ENCODE measurements around the gene SEPTIN3. TPM values are rescaled to one million over a fixed set of nuclear protein-coding genes. Genes with fewer than 3 reads are reported as not detected.

SEPTIN3 gene
- total RNA-seq, 2 donors from 2014 or later: 0.52 TPM; not detected in 1

DNA sequence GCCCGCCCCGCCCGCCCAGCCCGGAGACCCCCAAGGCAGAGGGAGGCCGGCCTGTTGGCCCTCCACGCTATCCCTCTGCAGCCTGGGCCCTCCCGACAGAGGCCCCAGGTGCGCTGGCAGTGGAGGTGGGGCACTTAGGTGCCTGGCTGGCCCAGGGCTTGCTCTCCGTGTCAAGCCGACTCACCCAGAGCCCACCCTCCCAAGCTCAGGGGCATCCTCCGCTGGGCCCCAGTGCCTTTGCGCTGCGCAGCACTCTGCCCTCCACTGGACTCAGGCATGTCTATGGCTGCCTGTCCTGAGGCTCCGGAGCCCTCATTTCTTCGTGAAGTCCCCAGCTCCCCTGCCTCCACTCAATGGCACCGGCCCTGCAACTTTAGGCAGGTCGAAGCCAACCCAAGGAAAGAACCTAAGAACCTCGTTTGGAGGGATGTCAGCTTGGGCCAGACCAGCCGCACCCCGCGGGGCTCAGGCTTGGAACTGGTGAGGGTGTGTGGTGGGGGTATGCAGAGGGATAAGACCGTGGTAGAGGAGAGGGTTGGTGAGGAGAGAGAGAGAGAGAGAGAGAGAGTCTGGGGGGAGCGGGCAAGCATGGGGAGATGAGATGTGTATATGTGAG, 11.2 kb upstream of the SEPTIN3 start:
- DNase-seq: no peak
- Histone ChIP-seq H3K27me3 (no peaks in the 10 kb centered on the region), H3K27ac (no peak overlapping the region), H3K4me1 (peaks cover 3% of the 10 kb centered on the region), H3K9me3 (no peaks in the 10 kb centered on the region), H3K4me3 (no peak overlapping the region), H3K36me3 (replicated peaks in 1 of 2; ENCODE audit: insufficient read depth in 1 of 2, low read depth in 2 of 2) (no peaks in the 10 kb centered on the region)
- peak; percentile 28 for ATAC-seq
- 40 to 43% methylated on average over 11 to 17 of the region's 23 CpGs for WGBS, 2 donors
- TF ChIP-seq, protein P1, sequence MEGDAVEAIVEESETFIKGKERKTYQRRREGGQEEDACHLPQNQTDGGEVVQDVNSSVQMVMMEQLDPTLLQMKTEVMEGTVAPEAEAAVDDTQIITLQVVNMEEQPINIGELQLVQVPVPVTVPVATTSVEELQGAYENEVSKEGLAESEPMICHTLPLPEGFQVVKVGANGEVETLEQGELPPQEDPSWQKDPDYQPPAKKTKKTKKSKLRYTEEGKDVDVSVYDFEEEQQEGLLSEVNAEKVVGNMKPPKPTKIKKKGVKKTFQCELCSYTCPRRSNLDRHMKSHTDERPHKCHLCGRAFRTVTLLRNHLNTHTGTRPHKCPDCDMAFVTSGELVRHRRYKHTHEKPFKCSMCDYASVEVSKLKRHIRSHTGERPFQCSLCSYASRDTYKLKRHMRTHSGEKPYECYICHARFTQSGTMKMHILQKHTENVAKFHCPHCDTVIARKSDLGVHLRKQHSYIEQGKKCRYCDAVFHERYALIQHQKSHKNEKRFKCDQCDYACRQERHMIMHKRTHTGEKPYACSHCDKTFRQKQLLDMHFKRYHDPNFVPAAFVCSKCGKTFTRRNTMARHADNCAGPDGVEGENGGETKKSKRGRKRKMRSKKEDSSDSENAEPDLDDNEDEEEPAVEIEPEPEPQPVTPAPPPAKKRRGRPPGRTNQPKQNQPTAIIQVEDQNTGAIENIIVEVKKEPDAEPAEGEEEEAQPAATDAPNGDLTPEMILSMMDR (IDR thresholded peaks at IDR 0.05): peak in 1 of 7 experiments; percentile 4
- TF ChIP-seq POLR2A (IDR thresholded peaks at IDR 0.05): no peak
- intact Hi-C loops (cut with DNase I): no loop called here

DNA sequence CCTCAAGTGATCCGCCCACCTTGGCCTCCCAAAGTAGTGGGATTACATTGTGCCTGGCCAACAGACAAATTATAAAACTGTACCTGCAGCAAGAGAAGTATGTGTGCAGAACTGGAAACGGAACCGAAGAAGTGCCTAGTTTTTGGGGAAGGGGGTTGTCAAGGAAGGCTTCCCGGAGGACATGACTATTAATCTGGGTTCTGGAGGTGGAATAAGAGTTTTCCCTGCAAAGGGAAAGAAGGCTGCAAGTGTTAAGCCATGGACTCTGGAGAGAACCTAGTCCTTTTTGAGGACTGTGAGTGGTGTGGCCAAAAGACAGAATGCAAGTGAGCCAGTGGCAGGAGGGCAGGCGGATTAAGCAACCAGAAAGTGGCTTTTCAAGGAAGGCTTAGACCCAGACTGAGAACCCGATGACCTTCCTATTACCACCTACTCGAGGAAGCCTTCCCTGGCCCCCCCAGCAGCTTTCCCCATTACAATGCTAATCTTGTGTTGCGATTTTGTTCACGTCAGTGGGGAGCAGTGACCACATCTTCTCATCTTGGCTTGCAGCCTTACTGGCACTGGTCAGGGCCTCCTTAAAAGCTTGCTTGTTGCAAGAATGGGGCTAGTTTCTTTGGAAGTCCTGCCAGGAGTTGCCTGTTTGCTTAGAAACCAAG, 5.7 kb upstream of the SEPTIN3 start:
- Histone ChIP-seq H3K4me3 (no peak overlapping the region), H3K9me3 (no peaks in the 10 kb centered on the region), H3K27ac (no peak overlapping the region), H3K36me3 (replicated peaks in 1 of 2; ENCODE audit: insufficient read depth in 1 of 2, low read depth in 2 of 2) (no peaks in the 10 kb centered on the region), H3K27me3 (no peaks in the 10 kb centered on the region), H3K4me1 (no peaks in the 10 kb centered on the region)
- ATAC-seq (no peak), DNase-seq (no peak)
- TF ChIP-seq, protein P1 (IDR thresholded peaks at IDR 0.05): no peak
- TF ChIP-seq POLR2A (IDR thresholded peaks at IDR 0.05): no peak
- intact Hi-C loops (cut with DNase I): no loop called here
- WGBS, 2 donors: 71 to 72% methylated on average over 9 of the region's 9 CpGs

DNA sequence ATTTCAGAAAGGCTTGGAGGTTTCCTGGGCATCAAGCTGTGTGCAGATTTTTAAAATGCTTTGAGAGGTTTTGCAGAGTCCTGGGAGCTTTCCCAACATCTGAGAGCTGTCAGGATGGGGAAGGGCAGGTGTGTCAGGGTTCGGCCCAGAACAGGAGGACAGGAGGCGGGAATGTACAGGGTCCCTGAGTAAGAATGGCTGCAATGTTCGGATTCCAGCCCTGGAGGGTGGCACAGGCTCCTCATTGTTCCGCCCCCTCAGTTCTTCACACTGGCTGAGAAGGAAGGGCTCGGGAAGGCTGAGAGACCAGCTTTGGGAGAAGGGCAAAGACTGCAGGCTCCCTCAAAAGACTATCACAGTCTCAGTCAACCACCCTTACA, 5.1 kb upstream of the SEPTIN3 start:
- no peak overlapping the region for H3K4me3 ChIP-seq
- H3K9me3 ChIP-seq: no peaks in the 10 kb centered on the region
- no peaks in the 10 kb centered on the region for H3K4me1 ChIP-seq
- ATAC-seq (no peak), DNase-seq (no peak)
- H3K27me3 ChIP-seq: no peaks in the 10 kb centered on the region
- intact Hi-C loops (cut with DNase I): no loop called here
- TF ChIP-seq POLR2A (IDR thresholded peaks at IDR 0.05): no peak
- TF ChIP-seq, protein P1 (IDR thresholded peaks at IDR 0.05): no peak
- WGBS, 2 donors: 70 to 84% methylated on average over 5 of the region's 5 CpGs
- no peaks in the 10 kb centered on the region for H3K36me3 ChIP-seq (replicated peaks in 1 of 2; ENCODE audit: insufficient read depth in 1 of 2, low read depth in 2 of 2)
- no peak overlapping the region for H3K27ac ChIP-seq

DNA sequence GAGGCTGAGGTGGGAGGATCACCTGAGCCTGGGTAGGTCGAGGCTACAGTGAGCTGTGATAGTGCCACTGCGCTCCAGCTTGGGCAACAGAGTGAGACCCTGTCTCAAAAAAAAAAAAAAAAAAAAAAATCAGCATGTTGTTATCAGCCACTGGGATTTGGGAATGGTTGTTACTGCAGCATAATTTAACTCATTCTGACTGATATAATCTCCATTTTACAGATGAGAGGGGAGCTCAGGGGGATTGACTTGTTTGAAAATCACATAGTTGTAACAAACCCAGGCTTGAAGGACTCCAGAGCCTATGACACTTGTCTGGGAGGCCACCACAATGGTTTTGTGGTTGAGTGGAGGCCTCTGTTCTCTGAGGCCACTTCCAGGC, 3.0 kb upstream of the SEPTIN3 start:
- no peak for DNase-seq
- no peaks in the 10 kb centered on the region for H3K36me3 ChIP-seq (replicated peaks in 1 of 2; ENCODE audit: insufficient read depth in 1 of 2, low read depth in 2 of 2)
- no peaks in the 10 kb centered on the region for H3K4me1 ChIP-seq
- no peak for TF ChIP-seq POLR2A (IDR thresholded peaks at IDR 0.05)
- TF ChIP-seq, protein P1 (IDR thresholded peaks at IDR 0.05): no peak
- ATAC-seq: no peak
- intact Hi-C loops (cut with DNase I): no loop called here
- no peaks in the 10 kb centered on the region for H3K27me3 ChIP-seq
- 94 to 97% methylated on average over 2 of the region's 2 CpGs for WGBS, 2 donors
- H3K9me3 ChIP-seq: no peaks in the 10 kb centered on the region
- no peak overlapping the region for H3K4me3 ChIP-seq
- H3K27ac ChIP-seq: no peak overlapping the region

Measured in body of pancreas (tissue), 4 donors.